Osteocyte (in vitro differentiated cells): Measurements from ENCODE around the gene SLC29A2. TPM values are rescaled to one million over a fixed set of nuclear protein-coding genes. Genes with fewer than 3 reads are reported as not detected.
"Not testable (repeated sequence)": the region's sequence is repeated elsewhere in the genome, so short reads cannot be mapped to it uniquely, and the experiment has no call there.

Experiments used
- DNase-seq: peaks from one replicate; pipeline ENCODE4 v3.0.0; 2021; ENCODE audit warnings: mixed read lengths; ENCODE audit not compliant: unreplicated experiment; ENCODE audit errors: extremely low spot score
- H3K27ac Mint-ChIP-seq: one replicate; pipeline ENCODE4 v1.8.0; 2021; ENCODE audit warnings: mild to moderate bottlenecking, mixed read lengths; ENCODE audit not compliant: unreplicated experiment
- H3K27me3 Mint-ChIP-seq: one replicate; pipeline ENCODE4 v1.8.0; 2021; ENCODE audit warnings: mixed read lengths; ENCODE audit not compliant: unreplicated experiment
- H3K36me3 Mint-ChIP-seq: one replicate; pipeline ENCODE4 v1.8.0; 2021; ENCODE audit warnings: mixed read lengths; ENCODE audit not compliant: unreplicated experiment
- H3K4me1 Mint-ChIP-seq: one replicate; pipeline ENCODE4 v1.8.0; 2021; ENCODE audit warnings: mixed read lengths; ENCODE audit not compliant: unreplicated experiment
- H3K4me3 Mint-ChIP-seq: one replicate; pipeline ENCODE4 v1.8.0; 2021; ENCODE audit warnings: mild to moderate bottlenecking, moderate library complexity, mixed read lengths; ENCODE audit not compliant: unreplicated experiment
- H3K9me3 Mint-ChIP-seq: one replicate; pipeline ENCODE4 v1.8.0; 2021; ENCODE audit warnings: mixed read lengths; ENCODE audit not compliant: unreplicated experiment
- CTCF ChIP-seq: fragments of 200-600 bp; sonication (generic); IDR thresholded peaks from 2 replicates; pipeline ENCODE4 v1.5.0; 2021; ENCODE audit warnings: antibody characterized with exemption, mild to moderate bottlenecking, moderate library complexity
- total RNA-seq: library from RNA; stranded (reverse); gene quantifications from 2 replicates; pipeline ENCODE4 v1.2.1, GENCODE V29; 2021

Gene SLC29A2
- total RNA-seq, 1 donor from 2014 or later: 3.6 TPM

- Mint-ChIP-seq H3K4me3 (no peak overlapping the region), H3K27ac (no peak overlapping the region), H3K36me3 (no peaks in the 10 kb centered on the region), H3K27me3 (no peaks in the 10 kb centered on the region), H3K9me3 (no peaks in the 10 kb centered on the region), H3K4me1 (peaks cover 66% of the 10 kb centered on the region)
- no peak for TF ChIP-seq CTCF
- DNase-seq: no peak
Measured at GRCh38 chr11:66321606-66322005, 50.0 kb downstream of the SLC29A2 start.

GRCh38 chr11:66320748-66321147 lies 50.8 kb downstream of the SLC29A2 start:
- not testable (repeated sequence) for H3K9me3 Mint-ChIP-seq, DNase-seq, H3K27me3 Mint-ChIP-seq, H3K4me3 Mint-ChIP-seq, H3K36me3 Mint-ChIP-seq, H3K27ac Mint-ChIP-seq
- H3K4me1 Mint-ChIP-seq: peaks cover 66% of the 10 kb centered on the region

DNA sequence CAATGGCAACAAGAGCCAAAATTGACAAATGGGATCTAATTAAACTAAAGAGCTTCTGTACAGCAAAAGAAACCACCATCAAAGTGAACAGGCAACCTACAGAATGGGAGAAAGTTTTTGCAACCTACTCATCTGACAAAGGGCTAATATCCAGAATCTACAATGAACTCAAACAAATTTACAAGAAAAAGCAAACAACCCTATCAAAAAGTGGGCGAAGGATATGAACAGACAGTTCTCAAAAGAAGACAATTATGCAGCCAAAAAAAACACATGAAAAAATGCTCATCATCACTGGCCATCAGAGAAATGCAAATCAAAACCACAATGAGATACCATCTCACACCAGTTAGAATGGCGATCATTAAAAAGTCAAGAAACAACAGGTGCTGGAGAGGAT lies 51.3 kb downstream of the SLC29A2 start:
- not testable (repeated sequence) for H3K9me3 Mint-ChIP-seq

GRCh38 chr11:66318600-66318970 lies 53.0 kb downstream of the SLC29A2 start:
- Mint-ChIP-seq H3K36me3 (no peaks in the 10 kb centered on the region), H3K9me3 (no peaks in the 10 kb centered on the region), H3K27me3 (no peaks in the 10 kb centered on the region), H3K4me1 (peaks cover 67% of the 10 kb centered on the region), H3K27ac (peak overlapping the region; percentile 96), H3K4me3 (no peak overlapping the region)
- TF ChIP-seq CTCF: no peak
- DNase-seq: no peak

More for the DNA sequence above, 51.3 kb downstream of the SLC29A2 start:
- peaks cover 66% of the 10 kb centered on the region for H3K4me1 Mint-ChIP-seq
- H3K36me3 Mint-ChIP-seq, H3K4me3 Mint-ChIP-seq, DNase-seq, H3K27me3 Mint-ChIP-seq, H3K27ac Mint-ChIP-seq: not testable (repeated sequence)

- no peaks in the 10 kb centered on the region for H3K9me3 Mint-ChIP-seq
- no peak for TF ChIP-seq CTCF
- H3K27me3 Mint-ChIP-seq: no peaks in the 10 kb centered on the region
- no peak for DNase-seq
- peak overlapping the region; percentile 96 for H3K27ac Mint-ChIP-seq
- no peaks in the 10 kb centered on the region for H3K36me3 Mint-ChIP-seq
- peaks cover 66% of the 10 kb centered on the region for H3K4me1 Mint-ChIP-seq
- H3K4me3 Mint-ChIP-seq: peak overlapping the region; percentile 57
Measured at GRCh38 chr11:66317723-66318599, 53.6 kb downstream of the SLC29A2 start.

- no peak for TF ChIP-seq CTCF
- no peak for DNase-seq
- H3K4me1 Mint-ChIP-seq: peaks cover 60% of the 10 kb centered on the region
- H3K27ac Mint-ChIP-seq: peak overlapping the region; percentile 96
- no peaks in the 10 kb centered on the region for H3K27me3 Mint-ChIP-seq
- H3K36me3 Mint-ChIP-seq: no peaks in the 10 kb centered on the region
- H3K9me3 Mint-ChIP-seq: no peaks in the 10 kb centered on the region
- H3K4me3 Mint-ChIP-seq: peak overlapping the region; percentile 57
Measured at GRCh38 chr11:66317322-66317722, 54.2 kb downstream of the SLC29A2 start.
